K562 (cell line): ENCODE measurements around the gene CDC26. TPM values are rescaled to one million over a fixed set of nuclear protein-coding genes. Genes with fewer than 3 reads are reported as not detected.
A peak's percentile ranks its signal among the peaks of the same experiment; 100 is the strongest.

Experiments used
- ADNP ChIP-seq: fragments of 200-800 bp; sonication (Bioruptor generic); IDR thresholded peaks from 2 replicates; pipeline ENCODE4 v1.6.1; 2016; ENCODE audit warnings: missing genetic modification characterization, missing compliant biosample characterization
- CEBPG ChIP-seq, 3 experiments: fragments of 200-800 bp in 1 of 3; sonication (Bioruptor generic) in 1 of 3; sonication (generic) in 1 of 3; formaldehyde crosslinking in 1 of 3; IDR thresholded peaks in 2 of 3; conservative IDR thresholded peaks in 1 of 3; 2 replicates each; pipeline versions ENCODE4 v1.6.1 to v1.8.0; 2016 to 2022; ENCODE audit warnings: missing compliant biosample characterization in 2 of 3, missing genetic modification characterization in 2 of 3, mild to moderate bottlenecking in 1 of 3, missing genetic modification reagents in 1 of 3
- HMGN3 ChIP-seq: IDR thresholded peaks from 2 replicates; pipeline ENCODE4 v1.6.1; 2011; ENCODE audit warnings: borderline replicate concordance, low read depth, mild to moderate bottlenecking, mixed read lengths, low read length; ENCODE audit not compliant: insufficient read length; ENCODE audit errors: extremely low read depth
- HOMEZ ChIP-seq: fragments of 250-450 bp; sonication (Bioruptor Pico); IDR thresholded peaks from 2 replicates; pipeline ENCODE4 v1.4.0; 2020; ENCODE audit warnings: mild to moderate bottlenecking, moderate library complexity
- MYC ChIP-seq, 2 experiments: fragments of 250-450 bp in 1 of 2; sonication (Bioruptor Pico) in 1 of 2; IDR thresholded peaks; 2 replicates each; pipeline versions ENCODE4 v1.5.1 to v1.6.1; 2012 to 2021; ENCODE audit warnings: low read depth in 2 of 2, borderline replicate concordance in 1 of 2, improper control_type of control experiment in 1 of 2, low read length in 1 of 2, mild to moderate bottlenecking in 1 of 2, moderate library complexity in 1 of 2
- NONO ChIP-seq, 2 experiments: fragments of 200-400 bp in 1 of 2; fragments of 450-650 bp in 1 of 2; formaldehyde crosslinking in 1 of 2; IDR thresholded peaks; 2 replicates each; pipeline ENCODE4 v1.6.1; 2017; ENCODE audit warnings: low read depth in 2 of 2, mild to moderate bottlenecking in 2 of 2, moderate library complexity in 2 of 2, low read length in 1 of 2
- PML ChIP-seq: IDR thresholded peaks from 2 replicates; pipeline ENCODE4 v1.6.1; 2012; ENCODE audit warnings: low read length, inconsistent platforms
- SIX5 ChIP-seq, 2 experiments: IDR thresholded peaks; 2 replicates each; pipeline ENCODE4 v1.6.1; 2011; ENCODE audit warnings: low read length in 2 of 2, borderline replicate concordance in 1 of 2, low read depth in 1 of 2, mild to moderate bottlenecking in 1 of 2, moderate library complexity in 1 of 2; ENCODE audit not compliant: insufficient read depth in 1 of 2
- SNIP1 ChIP-seq: fragments of 450-650 bp; IDR thresholded peaks from 2 replicates; pipeline ENCODE4 v1.7.1; 2017; ENCODE audit warnings: low read depth, mild to moderate bottlenecking
- SRSF3 ChIP-seq: fragments of 200-400 bp; formaldehyde crosslinking; IDR thresholded peaks from 2 replicates; pipeline ENCODE4 v1.6.1; 2016; ENCODE audit warnings: mild to moderate bottlenecking, low read length, moderate library complexity; ENCODE audit not compliant: insufficient read depth
- ZNF644 ChIP-seq: fragments of 200-800 bp; sonication (Bioruptor generic); IDR thresholded peaks from 2 replicates; pipeline ENCODE4 v1.6.1; 2016; ENCODE audit warnings: low read depth, missing genetic modification characterization, missing compliant biosample characterization
- polyA plus RNA-seq, 8 experiments: library from polyadenylated mRNA; depleted of rRNA in 4 of 8; stranded (reverse) in 5 of 8; unstranded in 3 of 8; fragments of >200 nt; fragmentation: Nextera tagmentation in 2 of 8; fragmentation: Illumina TruSeq in 1 of 8; extraction: Ambion mirVana in 2 of 8; extraction: Trizol in 1 of 8; gene quantifications; 2 replicates each; pipeline versions ENCODE4 v1.2.1 to v1.2.3, GENCODE V29; 2011 to 2014; ENCODE audit warnings: inconsistent platforms in 1 of 8, missing spikeins in 1 of 8
- total RNA-seq, 7 experiments: library from RNA; depleted of rRNA in 6 of 7; stranded (reverse); fragments of >200 nt in 6 of 7; fragmentation: Illumina TruSeq in 2 of 7; extraction: Trizol in 2 of 7; gene quantifications; 2 replicates each; pipeline versions ENCODE4 v1.2.1 to v1.2.3, GENCODE V29; 2011 to 2021; ENCODE audit warnings: low replicate concordance in 1 of 7
- TF ChIP-seq, protein P1 (sequence below): sonication (generic); formaldehyde crosslinking; IDR thresholded peaks from 2 replicates; pipeline ENCODE4 v1.8.0; 2022; ENCODE audit warnings: missing genetic modification reagents, mild to moderate bottlenecking, borderline replicate concordance
- TF ChIP-seq, protein P2 (sequence below), 2 experiments: IDR thresholded peaks; 2 replicates each; pipeline ENCODE4 v1.6.1; 2011; ENCODE audit warnings: borderline replicate concordance in 1 of 2, control low read depth in 1 of 2, low read depth in 1 of 2, low read length in 1 of 2, mild to moderate bottlenecking in 1 of 2, mixed read lengths in 1 of 2, moderate library complexity in 1 of 2; ENCODE audit not compliant: insufficient read depth in 1 of 2, insufficient read length in 1 of 2, poor library complexity in 1 of 2, severe bottlenecking in 1 of 2; ENCODE audit errors: extremely low read depth in 1 of 2

CDC26 gene
- total and polyA plus RNA-seq, 9 of the 15 experiments (the other 6 are each of a cell fraction or from before 2014, with no cell fraction given) = 33.0 to 147 (median 60.0) TPM

GRCh38 chr9:113228130-113228665 lies 47.2 kb downstream of the CDC26 start (continued):
- TF ChIP-seq, protein P1, sequence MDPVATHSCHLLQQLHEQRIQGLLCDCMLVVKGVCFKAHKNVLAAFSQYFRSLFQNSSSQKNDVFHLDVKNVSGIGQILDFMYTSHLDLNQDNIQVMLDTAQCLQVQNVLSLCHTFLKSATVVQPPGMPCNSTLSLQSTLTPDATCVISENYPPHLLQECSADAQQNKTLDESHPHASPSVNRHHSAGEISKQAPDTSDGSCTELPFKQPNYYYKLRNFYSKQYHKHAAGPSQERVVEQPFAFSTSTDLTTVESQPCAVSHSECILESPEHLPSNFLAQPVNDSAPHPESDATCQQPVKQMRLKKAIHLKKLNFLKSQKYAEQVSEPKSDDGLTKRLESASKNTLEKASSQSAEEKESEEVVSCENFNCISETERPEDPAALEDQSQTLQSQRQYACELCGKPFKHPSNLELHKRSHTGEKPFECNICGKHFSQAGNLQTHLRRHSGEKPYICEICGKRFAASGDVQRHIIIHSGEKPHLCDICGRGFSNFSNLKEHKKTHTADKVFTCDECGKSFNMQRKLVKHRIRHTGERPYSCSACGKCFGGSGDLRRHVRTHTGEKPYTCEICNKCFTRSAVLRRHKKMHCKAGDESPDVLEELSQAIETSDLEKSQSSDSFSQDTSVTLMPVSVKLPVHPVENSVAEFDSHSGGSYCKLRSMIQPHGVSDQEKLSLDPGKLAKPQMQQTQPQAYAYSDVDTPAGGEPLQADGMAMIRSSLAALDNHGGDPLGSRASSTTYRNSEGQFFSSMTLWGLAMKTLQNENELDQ = no peak
- peak; percentile 44; the same call in 1 of the 2 replicates for TF ChIP-seq MYC (IDR thresholded peaks at IDR 0.05; ENCODE audit: low read depth, low read length)
- TF ChIP-seq MYC (CRISPR knock-in tag; IDR thresholded peaks at IDR 0.05; ENCODE audit: borderline replicate concordance, low read depth) = no peak
- no peak for TF ChIP-seq HMGN3
- no peak for TF ChIP-seq NONO (IDR thresholded peaks at IDR 0.05; ENCODE audit: low read depth in 2 of 2, low read length in 1 of 2)
- no peak for TF ChIP-seq HOMEZ (CRISPR knock-in tag)
- no peak for TF ChIP-seq CEBPG (CRISPR knock-in tag; IDR thresholded peaks at IDR 0.05)
- peak in 1 of 2 experiments; percentile 58; a peak in 2 of 4 replicates for TF ChIP-seq CEBPG (tag; conservative IDR thresholded peaks at IDR 0.05 in 1 of 2, IDR thresholded peaks at IDR 0.05 in 1 of 2)
- 0 out of 2 replicates have a peak, but pooled peaks have one; percentile 43 for TF ChIP-seq ADNP (tag)
- peak; percentile 79; the same call in 1 of the 2 replicates for TF ChIP-seq ZNF644 (tag)
- no peak for TF ChIP-seq SIX5 (IDR thresholded peaks at IDR 0.05; ENCODE audit: borderline replicate concordance in 1 of 2, insufficient read depth in 1 of 2, low read depth in 1 of 2, low read length in 2 of 2)
- no peak for TF ChIP-seq PML
- TF ChIP-seq, protein P2, sequence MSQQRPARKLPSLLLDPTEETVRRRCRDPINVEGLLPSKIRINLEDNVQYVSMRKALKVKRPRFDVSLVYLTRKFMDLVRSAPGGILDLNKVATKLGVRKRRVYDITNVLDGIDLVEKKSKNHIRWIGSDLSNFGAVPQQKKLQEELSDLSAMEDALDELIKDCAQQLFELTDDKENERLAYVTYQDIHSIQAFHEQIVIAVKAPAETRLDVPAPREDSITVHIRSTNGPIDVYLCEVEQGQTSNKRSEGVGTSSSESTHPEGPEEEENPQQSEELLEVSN (IDR thresholded peaks at IDR 0.05; ENCODE audit: borderline replicate concordance in 1 of 2, extremely low read depth in 1 of 2, insufficient read depth in 1 of 2, insufficient read length in 1 of 2, low read depth in 1 of 2, low read length in 1 of 2, poor library complexity in 1 of 2, severe bottlenecking in 1 of 2) = peak in 1 of 2 experiments; percentile 38
- no peak for TF ChIP-seq SNIP1
- no peak for TF ChIP-seq SRSF3
